Germinal center (tissue), 1 donor: ENCODE measurements around the gene FXYD1.

Experiments
- DNase-seq: peaks from one replicate; pipeline ENCODE4 v3.0.0; 2012; ENCODE audit warnings: mixed read lengths, low spot score

Gene FXYD1

DNA sequence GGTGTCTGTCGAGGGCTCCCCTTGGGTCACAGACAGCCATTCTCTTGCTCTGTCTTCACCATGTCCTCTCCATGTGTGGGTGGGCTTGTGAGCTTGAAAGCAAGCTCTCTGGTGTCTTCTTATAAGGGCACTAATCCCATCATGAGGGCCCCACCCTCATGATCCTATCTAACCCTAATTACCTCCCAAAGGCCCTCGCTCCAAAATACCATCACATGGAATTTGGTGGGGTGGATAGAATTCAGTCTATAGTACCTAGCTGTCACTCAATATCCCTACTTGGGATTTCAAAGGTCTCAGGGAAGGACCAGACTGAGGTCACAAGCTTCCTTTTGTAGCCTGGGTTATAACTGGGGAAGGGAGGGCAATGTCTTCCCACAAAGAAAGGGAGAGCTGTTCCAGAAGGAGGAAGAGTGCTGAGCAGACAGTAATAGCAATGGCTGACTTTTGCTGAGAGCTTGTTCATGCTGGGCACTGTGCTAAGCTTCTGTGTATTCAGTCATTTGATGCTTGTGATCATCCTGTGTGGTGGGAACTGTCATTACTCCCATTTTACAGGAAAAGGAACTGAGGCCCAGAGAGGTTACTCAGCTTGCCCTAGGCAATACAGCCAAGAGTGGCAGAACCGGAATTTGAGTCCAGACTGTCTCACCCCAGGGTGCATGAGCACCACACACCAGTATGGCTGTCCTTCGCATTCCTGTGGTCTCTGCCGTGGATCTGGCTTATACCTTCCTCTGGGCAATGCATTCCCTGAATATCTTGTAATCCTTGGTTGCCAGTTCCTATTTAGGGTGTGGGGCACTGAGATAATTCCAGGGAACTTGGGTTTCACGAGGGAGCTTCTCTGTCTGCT, 24.1 kb downstream of the FXYD1 start:
- no peak for DNase-seq

DNA sequence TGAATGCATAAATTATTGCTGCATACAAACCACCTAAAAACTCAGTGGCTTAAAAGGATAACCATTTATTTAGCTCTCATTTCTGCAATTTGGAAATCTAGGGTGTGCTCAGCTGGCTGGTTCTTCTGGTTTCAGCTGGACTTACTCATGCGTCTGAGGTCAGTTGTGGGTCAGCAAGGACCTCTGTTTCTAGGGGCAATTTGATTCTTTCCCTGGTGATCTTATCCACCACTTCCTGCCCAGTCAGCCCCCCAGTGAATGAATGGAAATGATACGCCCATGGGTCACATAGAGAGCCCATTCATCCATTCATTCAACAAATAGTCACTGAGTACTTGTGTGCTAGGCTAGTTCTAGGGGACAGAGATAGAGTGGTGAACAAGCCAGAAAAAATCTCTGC, 25.8 kb downstream of the FXYD1 start:
- no peak for DNase-seq

DNA sequence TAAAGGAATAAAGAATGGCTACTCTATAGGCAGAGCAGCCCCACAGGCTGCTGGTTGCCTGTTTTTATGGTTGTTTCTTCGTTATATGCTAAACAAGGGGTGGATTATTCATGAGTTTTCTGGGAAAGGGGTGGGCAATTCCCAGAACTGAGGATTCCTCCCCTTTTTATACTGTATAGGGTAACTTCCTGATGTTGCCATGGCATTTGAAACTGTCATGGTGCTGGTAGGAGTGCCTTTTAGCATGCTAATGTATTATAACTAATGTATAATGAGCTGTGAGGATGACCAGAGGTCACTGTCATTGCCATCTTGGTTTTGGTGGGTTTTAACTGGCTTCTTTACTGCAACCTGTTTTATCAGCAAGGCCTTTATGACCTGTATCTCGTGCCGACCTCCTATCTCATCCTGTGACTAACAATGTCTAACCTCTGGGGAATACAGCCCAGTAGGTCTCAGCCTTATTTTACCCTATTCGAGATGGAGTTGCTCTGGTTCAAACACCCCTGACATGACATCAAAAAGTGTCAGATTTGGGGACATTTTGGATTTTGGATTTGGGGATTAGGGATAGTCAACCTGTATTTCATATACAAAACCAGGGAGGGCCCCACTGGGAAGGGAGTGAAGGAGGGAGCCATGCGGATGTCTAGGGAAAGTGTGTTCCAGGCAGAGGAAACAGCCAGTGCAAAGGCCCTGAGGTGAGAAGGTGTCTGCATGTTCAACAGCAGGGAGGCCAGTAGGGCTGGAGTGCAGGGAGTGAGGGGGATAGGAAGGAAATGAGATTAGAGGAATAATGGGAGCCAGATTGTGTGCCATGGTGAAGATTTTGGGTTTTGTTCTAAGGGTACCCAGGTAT, 26.8 kb downstream of the FXYD1 start:
- DNase-seq, result no peak

- no peak for DNase-seq
Observed at GRCh38 chr19:35166100-35167063, 27.8 kb downstream of the FXYD1 start.

DNA sequence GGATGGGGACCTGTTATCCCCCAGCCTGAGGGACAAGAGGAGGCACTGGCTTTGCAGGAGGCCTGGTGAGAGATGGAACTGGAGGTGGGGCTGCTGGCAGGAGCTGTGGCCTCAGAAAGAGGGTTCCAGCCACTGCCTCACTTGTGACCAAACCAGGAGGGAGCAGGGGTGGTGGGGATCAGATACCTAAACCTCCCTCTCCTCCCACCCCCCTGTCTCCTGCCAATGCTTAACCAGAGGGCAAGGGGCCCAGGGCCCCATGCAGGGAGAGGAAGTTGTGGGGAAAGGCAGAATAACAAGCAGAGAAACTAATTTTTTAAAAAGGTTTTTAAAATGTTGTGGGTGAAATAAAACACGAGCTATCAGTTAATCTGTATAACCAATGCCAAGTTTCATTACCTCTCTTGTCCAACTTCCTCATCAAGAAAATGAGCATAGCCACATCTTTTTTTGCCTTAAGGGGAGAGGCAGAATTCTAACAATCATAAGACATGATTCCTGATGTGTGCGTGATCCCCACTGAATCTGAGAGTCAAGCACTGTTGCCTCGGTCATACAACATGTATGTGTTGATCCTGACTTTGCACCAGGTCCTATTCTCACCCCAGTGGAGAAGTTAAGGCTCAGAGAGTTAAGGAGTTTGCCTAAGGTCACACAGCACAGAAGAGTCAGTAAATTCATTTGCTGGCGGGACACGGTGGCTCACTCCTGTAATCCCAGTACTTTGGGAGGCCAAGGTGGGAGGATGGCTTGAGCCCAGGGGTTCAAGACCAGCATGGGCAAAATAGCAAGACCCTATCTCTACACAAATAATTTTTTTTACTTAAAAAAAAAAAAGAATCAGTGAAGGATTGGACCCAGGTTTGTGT, 28.9 kb downstream of the FXYD1 start:
- DNase-seq, result no peak

- DNase-seq, result no peak
Observed at GRCh38 chr19:35168196-35168595, 29.6 kb downstream of the FXYD1 start.

DNA sequence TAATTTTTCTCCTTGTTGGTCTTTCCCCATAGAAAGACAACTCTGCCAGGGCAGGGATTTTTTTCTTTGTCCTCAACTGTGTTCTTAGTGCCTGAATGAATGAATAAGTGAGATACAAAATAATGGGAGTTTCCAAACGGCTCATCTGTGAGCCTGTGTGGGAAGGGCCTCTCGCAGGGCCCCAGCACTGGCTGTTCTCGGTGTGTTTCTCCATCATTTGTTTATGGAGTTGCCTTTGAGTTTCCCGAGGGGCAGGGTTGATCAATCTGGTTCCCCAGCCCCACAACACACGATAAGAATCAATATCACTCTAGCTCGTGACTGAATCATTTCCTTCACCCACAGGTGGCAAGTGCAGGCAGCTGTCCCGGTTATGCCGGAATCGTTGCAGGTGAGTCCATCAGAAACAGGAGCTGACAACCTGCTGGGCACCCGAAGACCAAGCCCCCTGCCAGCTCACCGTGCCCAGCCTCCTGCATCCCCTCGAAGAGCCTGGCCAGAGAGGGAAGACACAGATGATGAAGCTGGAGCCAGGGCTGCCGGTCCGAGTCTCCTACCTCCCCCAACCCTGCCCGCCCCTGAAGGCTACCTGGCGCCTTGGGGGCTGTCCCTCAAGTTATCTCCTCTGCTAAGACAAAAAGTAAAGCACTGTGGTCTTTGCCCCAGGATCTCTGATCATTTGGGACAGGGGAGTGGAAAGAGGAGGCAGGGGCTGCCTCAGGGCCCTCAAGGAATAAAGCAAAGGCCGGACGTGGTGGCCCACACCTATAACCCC, 30.8 kb downstream of the FXYD1 start:
- DNase-seq, result no peak

GRCh38 chr19:35170359-35171061, 31.9 kb downstream of the FXYD1 start:
- no peak for DNase-seq

GRCh38 chr19:35171730-35172129, 33.1 kb downstream of the FXYD1 start:
- DNase-seq, result no peak

GRCh38 chr19:35174226-35174625, 35.6 kb downstream of the FXYD1 start:
- no peak for DNase-seq

GRCh38 chr19:35176181-35176570, 37.6 kb downstream of the FXYD1 start:
- no peak for DNase-seq

- no peak for DNase-seq
Observed at GRCh38 chr19:35177377-35178274, 39.0 kb downstream of the FXYD1 start.

DNA sequence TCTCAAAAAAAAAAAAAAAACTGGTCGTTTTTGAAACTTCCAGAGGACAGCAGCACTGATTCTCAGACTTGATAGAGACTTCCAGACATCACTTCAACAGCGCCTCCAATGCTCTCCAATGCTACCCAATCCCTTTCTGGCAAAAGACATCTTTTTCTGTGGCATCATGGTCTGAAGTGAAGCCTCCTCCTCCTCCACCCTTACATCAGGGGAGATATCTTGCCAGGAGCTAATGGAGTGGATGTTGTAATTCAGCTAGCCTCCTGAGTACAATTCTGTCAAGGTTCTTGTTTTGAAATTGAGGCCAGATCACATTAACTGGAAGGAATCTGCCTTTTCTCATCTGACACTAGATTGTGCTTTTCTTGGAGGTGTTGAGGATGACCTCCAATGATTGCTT, 40.1 kb downstream of the FXYD1 start:
- DNase-seq, result no peak

GRCh38 chr19:35179830-35180229, 41.2 kb downstream of the FXYD1 start:
- DNase-seq, result no peak

DNA sequence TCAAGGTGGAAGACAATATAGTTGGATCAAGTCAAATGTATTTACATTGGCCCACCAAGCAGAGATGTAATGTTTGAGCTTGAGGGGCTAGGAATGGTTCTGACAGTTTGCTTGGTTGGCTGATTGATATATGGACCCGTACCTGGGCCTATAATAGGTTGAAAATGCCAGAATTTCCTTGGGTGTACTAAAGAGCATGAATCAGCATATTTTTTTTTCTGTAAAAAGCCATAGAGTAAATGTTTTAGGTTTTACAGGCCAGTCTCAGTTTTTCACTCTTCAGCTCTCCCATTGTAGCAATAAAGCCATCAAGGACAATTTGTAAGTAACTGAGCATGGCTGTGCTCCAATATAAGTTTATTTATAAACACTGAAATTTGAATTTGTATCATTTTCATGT, 42.8 kb downstream of the FXYD1 start:
- no peak for DNase-seq

- DNase-seq, result no peak
Observed at GRCh38 chr19:35184267-35184666, 45.6 kb downstream of the FXYD1 start.

DNA sequence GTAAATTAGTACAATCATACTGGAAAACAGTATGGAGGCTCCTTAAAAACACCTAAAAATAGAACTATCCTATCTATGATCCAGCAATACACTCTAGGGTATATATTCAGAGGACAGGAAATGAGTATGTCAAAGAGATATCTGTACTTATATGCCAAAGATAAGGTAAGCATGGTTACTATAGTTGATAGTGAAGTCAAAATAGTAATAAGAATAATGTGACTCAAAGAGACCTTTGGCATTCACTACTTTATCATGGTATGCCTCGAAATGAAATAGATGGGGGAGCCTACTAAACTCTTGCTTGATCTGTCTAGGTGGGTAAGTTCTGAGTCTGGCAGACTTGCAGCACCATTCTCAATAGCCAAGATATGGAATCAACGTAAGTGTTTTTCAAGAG, 46.3 kb downstream of the FXYD1 start:
- no peak for DNase-seq
